Activated CD4-positive, alpha-beta memory T cell treated with anti-CD3 and anti-CD28 coated beads for 36 hours (primary cell): ENCODE measurements around the gene WFIKKN1. TPM values are rescaled to one million over a fixed set of nuclear protein-coding genes. Genes with fewer than 3 reads are reported as not detected.

Source experiments
- CTCF ChIA-PET: fragments of 350-600 bp; sonication (Branson Sonifier 250); formaldehyde crosslinking; loops from one replicate; lab custom pipeline; 2021; ENCODE audit warnings: antibody characterized with exemption, inconsistent platforms; lab: Charles Lee
- POLR2A ChIA-PET: fragments of 350-600 bp; sonication (Branson Sonifier 250); formaldehyde crosslinking; loops from one replicate; lab custom pipeline; 2021; ENCODE audit warnings: antibody characterized with exemption; lab: Charles Lee
- DNase-seq: peaks from one replicate; pipeline ENCODE4 v3.0.0-alpha.2; 2020
- H3K27ac Mint-ChIP-seq: one replicate; pipeline ENCODE4 v1.8.0; 2021; ENCODE audit warnings: mixed read lengths
- H3K27me3 Mint-ChIP-seq: one replicate; pipeline ENCODE4 v1.8.0; 2021; ENCODE audit warnings: mixed read lengths
- H3K36me3 Mint-ChIP-seq: one replicate; pipeline ENCODE4 v1.8.0; 2021; ENCODE audit warnings: mixed read lengths
- H3K4me1 Mint-ChIP-seq: one replicate; pipeline ENCODE4 v1.8.0; 2021; ENCODE audit warnings: low read depth, mixed read lengths
- H3K4me3 Mint-ChIP-seq: one replicate; pipeline ENCODE4 v1.8.0; 2021; ENCODE audit warnings: mild to moderate bottlenecking, mixed read lengths
- H3K9me3 Mint-ChIP-seq: one replicate; pipeline ENCODE4 v1.8.0; 2021; ENCODE audit warnings: mixed read lengths
- intact Hi-C: fragments of 100-400 bp; cut with micrococcal nuclease; formaldehyde crosslinking; loops from one replicate; pipeline ENCODE4 v1.15.1; 2023
- total RNA-seq, 2 experiments: library from RNA; stranded (reverse); gene quantifications; one replicate each; pipeline ENCODE4 v1.2.3, GENCODE V29; 2021

The WFIKKN1 gene
- total RNA-seq, 2 experiments from 2014 or later: 0.05 to 0.07 TPM

DNA sequence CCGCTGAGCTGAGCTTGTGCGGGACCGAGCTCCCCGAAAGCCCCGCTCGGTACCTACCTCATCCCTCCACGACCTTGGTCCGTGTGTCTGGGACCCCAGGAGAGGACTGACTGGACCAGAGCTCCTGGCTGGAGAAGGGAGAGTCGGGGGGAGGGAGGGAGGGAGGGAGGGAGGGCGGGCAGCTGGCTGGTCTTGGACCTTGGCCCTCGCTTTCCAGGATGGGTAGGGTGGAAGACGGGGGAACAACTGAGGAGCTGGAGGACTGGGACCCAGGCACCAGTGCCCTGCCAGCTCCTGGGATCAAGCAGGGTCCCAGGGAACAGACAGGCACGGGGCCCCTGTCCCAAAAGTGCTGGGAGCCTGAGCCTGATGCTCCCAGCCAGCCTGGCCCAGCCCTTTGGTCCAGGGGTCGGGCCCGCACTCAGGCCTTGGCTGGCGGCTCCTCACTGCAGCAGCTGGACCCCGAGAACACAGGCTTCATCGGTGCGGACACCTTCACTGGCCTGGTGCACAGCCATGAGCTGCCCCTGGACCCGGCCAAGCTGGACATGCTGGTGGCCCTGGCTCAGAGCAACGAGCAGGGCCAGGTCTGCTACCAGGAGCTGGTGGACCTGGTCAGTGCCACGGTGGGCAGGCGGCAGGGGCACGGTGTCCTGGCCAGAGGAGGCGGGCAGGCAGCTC is 45.2 kb downstream of the WFIKKN1 start:
- no peak overlapping the region for H3K27ac Mint-ChIP-seq
- H3K4me3 Mint-ChIP-seq: no peak overlapping the region
- H3K36me3 Mint-ChIP-seq: peaks cover 7% of the 10 kb centered on the region
- ChIA-PET CTCF (interaction anchor here (1.1 kb wide), 1 partner anchor 10 kb away, joined by 3 read pairs; no protein-coding TSS in a partner anchor), POLR2A (interaction anchor here (1.1 to 1.3 kb wide), 3 partner anchors 8 to 88 kb away, joined by 3 read pairs; partner anchors contain the start of gene JMJD8)
- no peaks in the 10 kb centered on the region for H3K27me3 Mint-ChIP-seq
- intact Hi-C loops: no loop called here
- H3K9me3 Mint-ChIP-seq: no peaks in the 10 kb centered on the region
- no peak for DNase-seq
- peaks cover 15% of the 10 kb centered on the region for H3K4me1 Mint-ChIP-seq

- ChIA-PET CTCF (interaction anchor here (1.1 kb wide), 1 partner anchor 10 kb away, joined by 3 read pairs; no protein-coding TSS in a partner anchor), POLR2A (interaction anchor here (1.3 kb wide), 1 partner anchor 88 kb away, joined by 3 read pairs; no protein-coding TSS in a partner anchor)
- H3K36me3 Mint-ChIP-seq: peaks cover 8% of the 10 kb centered on the region
- DNase-seq: no peak
- H3K4me3 Mint-ChIP-seq: no peak overlapping the region
- H3K4me1 Mint-ChIP-seq: peaks cover 20% of the 10 kb centered on the region
- no peak overlapping the region for H3K27ac Mint-ChIP-seq
- intact Hi-C loops: no loop called here
- no peaks in the 10 kb centered on the region for H3K27me3 Mint-ChIP-seq
- H3K9me3 Mint-ChIP-seq: no peaks in the 10 kb centered on the region
Measured at GRCh38 chr16:676565-676902, 45.7 kb downstream of the WFIKKN1 start.

DNA sequence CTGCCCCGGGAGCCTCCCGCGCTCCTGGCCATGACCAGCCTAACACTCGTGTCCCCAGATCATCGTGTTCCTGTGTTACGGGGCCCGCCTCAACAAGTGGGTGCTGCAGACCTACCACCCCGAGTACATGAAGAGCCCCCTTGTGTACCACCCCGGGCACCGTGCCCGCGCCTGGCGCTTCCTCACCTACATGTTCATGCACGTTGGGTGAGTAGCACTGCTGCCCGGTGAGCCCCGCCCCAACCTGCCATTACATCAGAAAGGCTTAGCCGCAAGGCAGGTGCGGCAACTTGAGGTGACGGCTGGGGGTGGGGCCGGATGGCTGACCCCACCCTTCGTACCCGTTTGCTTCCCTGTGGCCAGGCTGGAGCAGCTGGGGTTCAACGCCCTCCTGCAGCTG is 46.1 kb downstream of the WFIKKN1 start:
- CTCF ChIA-PET: interaction anchor here (1.1 kb wide), 1 partner anchor 9 kb away, joined by 3 read pairs; no protein-coding TSS in a partner anchor
- intact Hi-C loops: no loop called here
- H3K27ac Mint-ChIP-seq: no peak overlapping the region
- no peak overlapping the region for H3K4me3 Mint-ChIP-seq
- peaks cover 24% of the 10 kb centered on the region for H3K4me1 Mint-ChIP-seq
- H3K27me3 Mint-ChIP-seq: no peaks in the 10 kb centered on the region
- DNase-seq: no peak
- H3K36me3 Mint-ChIP-seq: peaks cover 11% of the 10 kb centered on the region
- POLR2A ChIA-PET: no interaction called here
- H3K9me3 Mint-ChIP-seq: no peaks in the 10 kb centered on the region

DNA sequence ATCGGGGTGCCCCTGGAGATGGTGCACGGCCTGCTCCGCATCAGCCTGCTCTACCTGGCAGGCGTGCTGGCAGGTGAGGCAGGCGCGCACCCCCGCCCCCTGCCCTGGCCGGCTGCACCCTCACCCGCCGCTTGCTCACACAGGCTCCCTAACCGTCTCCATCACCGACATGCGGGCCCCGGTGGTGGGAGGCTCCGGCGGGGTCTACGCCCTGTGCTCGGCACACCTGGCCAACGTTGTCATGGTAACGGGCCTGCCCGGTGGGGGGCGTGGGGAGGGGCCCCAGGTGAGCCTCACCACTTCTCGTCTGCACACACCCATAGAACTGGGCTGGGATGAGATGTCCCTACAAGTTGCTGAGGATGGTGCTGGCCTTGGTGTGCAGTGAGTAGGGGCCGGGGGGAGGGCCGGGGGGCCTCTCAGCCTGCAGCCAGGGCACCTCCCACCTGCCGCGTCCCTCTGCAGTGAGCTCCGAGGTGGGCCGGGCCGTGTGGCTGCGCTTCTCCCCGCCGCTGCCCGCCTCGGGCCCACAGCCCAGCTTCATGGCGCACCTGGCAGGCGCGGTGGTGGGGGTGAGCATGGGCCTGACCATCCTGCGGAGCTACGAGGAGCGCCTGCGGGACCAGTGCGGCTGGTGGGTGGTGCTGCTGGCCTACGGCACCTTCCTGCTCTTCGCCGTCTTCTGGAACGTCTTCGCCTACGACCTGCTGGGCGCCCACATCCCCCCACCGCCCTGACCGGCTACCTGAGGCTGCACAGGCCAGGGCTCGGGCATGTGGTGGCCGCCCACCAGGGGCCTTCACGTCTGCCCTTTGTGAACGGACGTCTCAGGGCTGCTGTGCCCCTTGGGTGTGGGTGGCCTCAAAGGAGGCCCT is 46.8 kb downstream of the WFIKKN1 start:
- ChIA-PET CTCF (no interaction called here), POLR2A (no interaction called here)
- Mint-ChIP-seq H3K4me1 (peaks cover 31% of the 10 kb centered on the region), H3K36me3 (peaks cover 16% of the 10 kb centered on the region), H3K27ac (no peak overlapping the region), H3K4me3 (no peak overlapping the region), H3K27me3 (no peaks in the 10 kb centered on the region), H3K9me3 (no peaks in the 10 kb centered on the region)
- intact Hi-C loops: no loop called here
- no peak for DNase-seq

GRCh38 chr16:678209-678857 is 47.5 kb downstream of the WFIKKN1 start:
- no peak for DNase-seq
- CTCF ChIA-PET: no interaction called here

DNA sequence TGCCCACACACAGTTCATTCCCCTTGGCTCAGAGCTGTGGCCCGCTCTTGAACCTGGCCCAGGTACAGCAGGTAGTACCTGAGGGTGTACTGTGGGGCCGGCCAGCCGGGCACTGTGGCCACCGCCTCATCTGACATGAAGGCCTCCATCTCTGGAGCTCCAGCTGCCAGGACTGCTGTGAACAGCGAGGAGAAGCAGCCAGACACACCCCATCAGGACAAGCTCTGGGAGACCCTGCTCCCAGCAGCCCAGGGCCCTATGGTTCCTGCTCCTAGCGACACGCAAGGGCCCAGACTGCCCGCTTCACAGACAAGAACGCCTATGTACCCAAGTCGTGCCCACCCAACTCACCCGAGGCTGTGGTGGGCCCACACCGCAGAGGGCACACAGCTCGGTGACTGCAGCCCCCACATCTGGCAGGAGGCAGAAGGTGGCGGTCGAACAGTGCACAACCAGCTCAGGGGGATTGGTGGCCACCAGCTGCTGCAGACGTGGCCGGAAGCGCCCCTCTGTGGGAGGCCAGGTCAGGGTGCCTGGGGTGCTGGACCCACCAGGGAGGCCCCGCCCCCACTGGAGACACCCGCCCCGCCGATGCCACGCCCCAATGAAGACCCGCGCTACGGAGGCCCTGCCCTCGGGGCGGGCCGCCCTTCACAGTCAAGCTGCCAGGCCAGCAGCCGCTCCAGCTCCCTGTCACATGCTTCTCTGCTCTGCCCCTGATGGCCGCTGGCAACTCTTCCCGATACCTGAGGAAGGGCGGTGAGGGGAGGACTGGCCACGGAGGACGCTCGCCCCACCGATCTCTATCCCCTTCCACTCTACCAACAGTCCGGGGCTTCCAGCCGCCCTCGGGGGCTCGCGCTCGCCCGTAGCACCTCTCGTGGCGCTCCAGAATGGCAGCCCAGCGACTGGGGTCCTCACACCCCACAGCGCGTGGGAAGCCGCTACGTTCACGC is 48.4 kb downstream of the WFIKKN1 start:
- ChIA-PET CTCF (interaction anchor here (1.1 kb wide), 1 partner anchor 37 kb away, joined by 3 read pairs; no protein-coding TSS in a partner anchor), POLR2A (interaction anchor here (1.7 to 2.2 kb wide), 2 partner anchors 16 to 31 kb away, joined by 5 to 8 read pairs; no protein-coding TSS in a partner anchor)
- peaks cover 37% of the 10 kb centered on the region for H3K4me1 Mint-ChIP-seq
- peak overlapping the region; percentile 68 for H3K4me3 Mint-ChIP-seq
- H3K36me3 Mint-ChIP-seq: peaks cover 16% of the 10 kb centered on the region
- H3K9me3 Mint-ChIP-seq: no peaks in the 10 kb centered on the region
- no peaks in the 10 kb centered on the region for H3K27me3 Mint-ChIP-seq
- peak overlapping the region; percentile 57 for H3K27ac Mint-ChIP-seq
- peak; percentile 65 for DNase-seq
- intact Hi-C loops: no loop called here

More at GRCh38 chr16:678209-678857, 47.5 kb downstream of the WFIKKN1 start:
- intact Hi-C loops: no loop called here
- no peak overlapping the region for H3K4me3 Mint-ChIP-seq
- H3K4me1 Mint-ChIP-seq: peaks cover 37% of the 10 kb centered on the region
- POLR2A ChIA-PET: no interaction called here
- H3K27ac Mint-ChIP-seq: no peak overlapping the region
- no peaks in the 10 kb centered on the region for H3K27me3 Mint-ChIP-seq
- peaks cover 15% of the 10 kb centered on the region for H3K36me3 Mint-ChIP-seq
- no peaks in the 10 kb centered on the region for H3K9me3 Mint-ChIP-seq

- intact Hi-C loops: loop anchor here (5.0 kb wide), 1 partner anchor 93 kb away; no protein-coding TSS in a partner anchor
- Mint-ChIP-seq H3K9me3 (no peaks in the 10 kb centered on the region), H3K27me3 (no peaks in the 10 kb centered on the region), H3K36me3 (peaks cover 17% of the 10 kb centered on the region), H3K27ac (peak within 1 kb of the TSS; percentile 87), H3K4me3 (peak within 1 kb of the TSS; percentile 82), H3K4me1 (peaks cover 39% of the 10 kb centered on the region)
- ChIA-PET POLR2A (interaction anchor here (0.8 to 2.2 kb wide), 5 partner anchors 10 to 49 kb away, joined by 3 to 12 read pairs (median 5); partner anchors contain the start of gene WDR24), CTCF (interaction anchor here (0.5 to 1.6 kb wide), 5 partner anchors 12 to 323 kb away, joined by 3 to 6 read pairs (median 4); partner anchors contain the start of gene RHOT2)
- DNase-seq: peak; percentile 94
Measured at GRCh38 chr16:679814-680624, 49.2 kb downstream of the WFIKKN1 start, which contains the start of gene STUB1. STUB1 (plus strand) TSS chr16:680410; CDS start chr16:680526, 116 bp downstream.

DNA sequence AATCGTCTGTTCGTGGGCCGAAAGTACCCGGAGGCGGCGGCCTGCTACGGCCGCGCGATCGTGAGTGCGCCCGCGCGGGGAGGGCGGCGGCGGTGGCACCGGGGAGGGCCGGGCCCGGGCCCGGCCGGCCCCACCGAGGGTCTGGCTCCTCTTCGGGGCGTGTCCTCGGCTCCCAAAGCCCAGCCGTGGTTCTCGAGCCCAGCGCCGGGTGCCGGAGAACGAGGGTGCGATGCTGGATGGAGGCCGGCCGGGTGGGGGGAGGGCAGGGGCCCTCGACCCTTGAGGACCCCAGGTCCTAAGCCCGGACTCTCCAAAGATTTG is 49.8 kb downstream of the WFIKKN1 start:
- ChIA-PET POLR2A (interaction anchor here (0.8 to 2.2 kb wide), 5 partner anchors 9 to 48 kb away, joined by 3 to 12 read pairs (median 5); partner anchors contain the start of gene WDR24), CTCF (interaction anchor here (0.5 to 1.6 kb wide), 6 partner anchors 13 to 323 kb away, joined by 3 to 6 read pairs (median 4); partner anchors contain the start of gene RHOT2)
- H3K4me3 Mint-ChIP-seq: peak overlapping the region; percentile 82
- peaks cover 17% of the 10 kb centered on the region for H3K36me3 Mint-ChIP-seq
- H3K27me3 Mint-ChIP-seq: no peaks in the 10 kb centered on the region
- no peaks in the 10 kb centered on the region for H3K9me3 Mint-ChIP-seq
- DNase-seq: no peak
- H3K27ac Mint-ChIP-seq: no peak overlapping the region
- intact Hi-C loops: loop anchor here (5.0 kb wide), 1 partner anchor 93 kb away; no protein-coding TSS in a partner anchor
- H3K4me1 Mint-ChIP-seq: peaks cover 35% of the 10 kb centered on the region

- Mint-ChIP-seq H3K4me1 (peaks cover 38% of the 10 kb centered on the region), H3K27me3 (no peaks in the 10 kb centered on the region), H3K36me3 (peaks cover 19% of the 10 kb centered on the region), H3K9me3 (no peaks in the 10 kb centered on the region), H3K27ac (peak overlapping the region; percentile 51), H3K4me3 (peak overlapping the region; percentile 82)
- ChIA-PET POLR2A (interaction anchor here (0.7 to 2.2 kb wide), 6 partner anchors 9 to 47 kb away, joined by 3 to 12 read pairs (median 4); partner anchors contain the start of gene WDR24), CTCF (interaction anchor here (0.5 to 1.6 kb wide), 6 partner anchors 13 to 322 kb away, joined by 3 to 6 read pairs (median 4); partner anchors contain the start of gene RHOT2)
- intact Hi-C loops: loop anchor here (5.0 kb wide), 1 partner anchor 94 kb away; no protein-coding TSS in a partner anchor
- peak; percentile 46 for DNase-seq
Measured at GRCh38 chr16:680967-681745, 50.4 kb downstream of the WFIKKN1 start.
